Measurements from ENCODE around the gene KRT1.

DNA sequence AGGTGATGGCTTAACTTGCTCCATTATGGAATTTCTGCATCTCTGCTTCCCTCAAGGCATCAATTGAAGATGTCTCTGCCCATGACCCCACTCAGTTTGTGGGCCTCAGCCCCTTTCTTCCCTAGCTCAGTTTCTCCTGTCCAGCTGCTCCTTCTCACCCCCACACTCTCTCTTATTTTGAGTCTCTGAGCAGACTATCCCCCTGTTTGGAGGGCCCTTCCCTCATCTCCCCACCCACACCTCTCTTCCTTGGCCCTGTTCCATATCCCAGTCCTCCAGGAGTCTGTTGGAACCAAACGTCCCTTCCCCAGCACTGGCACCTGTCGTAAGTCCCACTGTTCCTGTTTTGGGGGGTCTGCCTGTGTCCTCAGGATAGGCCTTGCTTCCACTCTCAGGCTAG, 8.3 kb upstream of the KRT1 start:
- TF ChIP-seq, protein P1, sequence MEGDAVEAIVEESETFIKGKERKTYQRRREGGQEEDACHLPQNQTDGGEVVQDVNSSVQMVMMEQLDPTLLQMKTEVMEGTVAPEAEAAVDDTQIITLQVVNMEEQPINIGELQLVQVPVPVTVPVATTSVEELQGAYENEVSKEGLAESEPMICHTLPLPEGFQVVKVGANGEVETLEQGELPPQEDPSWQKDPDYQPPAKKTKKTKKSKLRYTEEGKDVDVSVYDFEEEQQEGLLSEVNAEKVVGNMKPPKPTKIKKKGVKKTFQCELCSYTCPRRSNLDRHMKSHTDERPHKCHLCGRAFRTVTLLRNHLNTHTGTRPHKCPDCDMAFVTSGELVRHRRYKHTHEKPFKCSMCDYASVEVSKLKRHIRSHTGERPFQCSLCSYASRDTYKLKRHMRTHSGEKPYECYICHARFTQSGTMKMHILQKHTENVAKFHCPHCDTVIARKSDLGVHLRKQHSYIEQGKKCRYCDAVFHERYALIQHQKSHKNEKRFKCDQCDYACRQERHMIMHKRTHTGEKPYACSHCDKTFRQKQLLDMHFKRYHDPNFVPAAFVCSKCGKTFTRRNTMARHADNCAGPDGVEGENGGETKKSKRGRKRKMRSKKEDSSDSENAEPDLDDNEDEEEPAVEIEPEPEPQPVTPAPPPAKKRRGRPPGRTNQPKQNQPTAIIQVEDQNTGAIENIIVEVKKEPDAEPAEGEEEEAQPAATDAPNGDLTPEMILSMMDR (IDR thresholded peaks at IDR 0.05; ENCODE audit: low read length), result no peak
- no peak for TF ChIP-seq EZH2 (optimal IDR thresholded peaks at IDR 0.05; ENCODE audit: low read depth, low read length)
